Epithelial cell of proximal tubule (primary cell): ENCODE results near the gene CAPN13. TPM values are rescaled to one million over a fixed set of nuclear protein-coding genes. Genes with fewer than 3 reads are reported as not detected.
"Not testable (repeated sequence)": the region's sequence is repeated elsewhere in the genome, so short reads cannot be mapped to it uniquely, and the experiment has no call there.

Experiments
- DNase-seq: peaks from one replicate; pipeline ENCODE4 v3.0.0-alpha.2; 2011; ENCODE audit warnings: low read depth
- H3K4me3 ChIP-seq: 2 replicates; pipeline ENCODE4 v1.5.1; 2011; ENCODE audit warnings: low read depth, mild to moderate bottlenecking, low read length
- total RNA-seq: library from RNA; depleted of rRNA; stranded (reverse); fragments of >200 nt; gene quantifications from 2 replicates; pipeline ENCODE4 v1.2.3, GENCODE V29; 2015
- TF ChIP-seq, protein P1 (sequence below): conservative IDR thresholded peaks from 2 replicates; pipeline ENCODE4 v1.5.1; 2012; ENCODE audit warnings: low read depth, mild to moderate bottlenecking, low read length

The CAPN13 gene
- total RNA-seq, 1 donor from 2014 or later = 0.63 TPM

DNA sequence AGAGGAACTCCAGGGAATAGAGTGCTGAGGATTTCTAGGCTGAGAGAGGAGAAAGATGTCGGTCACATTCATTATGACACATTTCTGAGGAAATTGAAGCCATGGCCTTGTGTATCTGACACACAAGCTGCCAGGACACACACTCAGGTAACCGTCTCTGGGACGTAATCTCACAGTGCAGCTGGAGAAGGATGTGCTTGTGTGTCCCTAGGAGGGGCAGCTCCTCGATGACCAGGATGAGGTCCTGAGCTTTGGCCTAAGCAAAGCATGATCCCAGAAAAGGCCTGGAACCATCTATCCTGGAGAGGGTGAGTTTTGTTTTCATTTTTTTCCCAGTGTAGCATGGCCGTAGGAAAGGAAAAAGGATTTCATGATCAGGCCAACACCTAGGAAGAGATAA, 102.2 kb downstream of the CAPN13 start:
- DNase-seq = no peak
- H3K4me3 ChIP-seq = no peak overlapping the region
- TF ChIP-seq, protein P1, sequence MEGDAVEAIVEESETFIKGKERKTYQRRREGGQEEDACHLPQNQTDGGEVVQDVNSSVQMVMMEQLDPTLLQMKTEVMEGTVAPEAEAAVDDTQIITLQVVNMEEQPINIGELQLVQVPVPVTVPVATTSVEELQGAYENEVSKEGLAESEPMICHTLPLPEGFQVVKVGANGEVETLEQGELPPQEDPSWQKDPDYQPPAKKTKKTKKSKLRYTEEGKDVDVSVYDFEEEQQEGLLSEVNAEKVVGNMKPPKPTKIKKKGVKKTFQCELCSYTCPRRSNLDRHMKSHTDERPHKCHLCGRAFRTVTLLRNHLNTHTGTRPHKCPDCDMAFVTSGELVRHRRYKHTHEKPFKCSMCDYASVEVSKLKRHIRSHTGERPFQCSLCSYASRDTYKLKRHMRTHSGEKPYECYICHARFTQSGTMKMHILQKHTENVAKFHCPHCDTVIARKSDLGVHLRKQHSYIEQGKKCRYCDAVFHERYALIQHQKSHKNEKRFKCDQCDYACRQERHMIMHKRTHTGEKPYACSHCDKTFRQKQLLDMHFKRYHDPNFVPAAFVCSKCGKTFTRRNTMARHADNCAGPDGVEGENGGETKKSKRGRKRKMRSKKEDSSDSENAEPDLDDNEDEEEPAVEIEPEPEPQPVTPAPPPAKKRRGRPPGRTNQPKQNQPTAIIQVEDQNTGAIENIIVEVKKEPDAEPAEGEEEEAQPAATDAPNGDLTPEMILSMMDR = no peak

DNA sequence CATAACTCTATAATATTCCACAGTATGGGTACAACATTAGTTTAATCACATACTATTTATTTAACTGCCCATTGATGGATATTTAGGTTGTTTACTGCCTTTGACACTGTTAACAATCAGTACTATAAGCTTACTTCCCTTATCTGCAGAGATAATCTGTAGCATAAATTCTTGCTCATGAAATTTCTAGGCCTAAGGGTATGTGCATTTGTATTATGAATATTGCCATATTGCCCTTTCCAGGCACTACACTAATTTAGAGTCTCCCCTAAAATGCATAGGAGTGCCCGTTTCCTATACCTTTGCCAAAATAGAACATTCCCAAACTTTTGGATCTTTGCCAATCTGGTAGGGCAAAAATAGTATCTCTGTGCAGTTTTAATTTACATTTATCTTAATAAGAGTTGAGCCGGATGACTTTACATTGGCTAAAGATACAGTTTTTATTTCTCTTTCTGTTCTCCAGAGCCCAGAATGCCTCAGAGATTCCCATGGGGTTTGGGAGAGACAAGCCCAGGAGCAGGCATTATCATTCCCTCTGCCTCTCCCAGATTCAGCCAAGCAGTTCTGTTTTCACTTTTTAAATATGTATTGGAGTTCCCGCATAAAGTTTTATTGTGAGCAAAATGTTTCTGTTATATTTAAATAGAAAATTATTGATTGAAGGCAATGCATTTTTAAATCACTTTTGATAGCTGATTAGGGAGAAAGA, 102.8 kb downstream of the CAPN13 start:
- H3K4me3 ChIP-seq = no peak overlapping the region
- TF ChIP-seq, protein P1 = no peak
- DNase-seq = no peak

DNA sequence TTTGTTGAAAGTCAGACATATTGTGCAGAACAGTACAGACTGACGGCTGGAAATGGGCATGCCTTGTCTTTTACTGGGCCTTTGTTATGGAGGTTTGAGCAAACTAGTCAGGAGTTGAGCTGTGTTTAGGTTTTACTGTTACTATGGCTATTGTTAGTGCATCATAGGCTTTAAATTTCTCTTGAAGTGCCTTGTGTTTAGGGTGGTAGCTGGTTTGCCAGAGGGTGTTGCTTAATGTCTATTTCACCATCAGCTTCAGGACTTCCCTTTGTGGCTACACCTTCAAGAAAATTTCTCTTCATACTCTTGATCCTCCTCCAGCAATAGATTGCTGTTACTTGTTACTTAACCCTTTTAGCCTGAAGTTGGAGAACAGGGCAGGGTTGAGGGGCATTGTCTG, 104.6 kb downstream of the CAPN13 start:
- no peak overlapping the region for H3K4me3 ChIP-seq
- TF ChIP-seq, protein P1 = no peak
- DNase-seq = no peak

DNA sequence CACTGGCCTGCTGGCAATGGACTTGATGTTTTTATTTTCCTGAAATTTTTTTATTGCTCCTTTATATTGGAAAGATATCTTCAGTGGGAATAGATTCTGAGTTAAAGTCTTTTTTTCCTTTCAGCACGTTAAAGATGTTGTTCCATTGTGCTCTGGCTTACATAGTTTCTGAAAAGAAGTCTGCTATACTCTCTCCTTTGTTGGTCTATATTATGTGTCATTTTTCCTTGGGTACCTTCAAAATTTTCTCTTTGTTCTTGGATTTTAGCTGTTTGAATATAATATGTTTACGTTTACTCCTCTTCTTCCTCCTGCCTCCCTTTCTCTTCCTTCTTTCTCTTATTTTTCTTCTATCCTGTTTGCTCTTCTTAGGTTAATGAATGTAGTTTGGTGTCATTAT, 105.5 kb downstream of the CAPN13 start:
- no peak for DNase-seq
- H3K4me3 ChIP-seq = no peak overlapping the region
- TF ChIP-seq, protein P1 = no peak

DNA sequence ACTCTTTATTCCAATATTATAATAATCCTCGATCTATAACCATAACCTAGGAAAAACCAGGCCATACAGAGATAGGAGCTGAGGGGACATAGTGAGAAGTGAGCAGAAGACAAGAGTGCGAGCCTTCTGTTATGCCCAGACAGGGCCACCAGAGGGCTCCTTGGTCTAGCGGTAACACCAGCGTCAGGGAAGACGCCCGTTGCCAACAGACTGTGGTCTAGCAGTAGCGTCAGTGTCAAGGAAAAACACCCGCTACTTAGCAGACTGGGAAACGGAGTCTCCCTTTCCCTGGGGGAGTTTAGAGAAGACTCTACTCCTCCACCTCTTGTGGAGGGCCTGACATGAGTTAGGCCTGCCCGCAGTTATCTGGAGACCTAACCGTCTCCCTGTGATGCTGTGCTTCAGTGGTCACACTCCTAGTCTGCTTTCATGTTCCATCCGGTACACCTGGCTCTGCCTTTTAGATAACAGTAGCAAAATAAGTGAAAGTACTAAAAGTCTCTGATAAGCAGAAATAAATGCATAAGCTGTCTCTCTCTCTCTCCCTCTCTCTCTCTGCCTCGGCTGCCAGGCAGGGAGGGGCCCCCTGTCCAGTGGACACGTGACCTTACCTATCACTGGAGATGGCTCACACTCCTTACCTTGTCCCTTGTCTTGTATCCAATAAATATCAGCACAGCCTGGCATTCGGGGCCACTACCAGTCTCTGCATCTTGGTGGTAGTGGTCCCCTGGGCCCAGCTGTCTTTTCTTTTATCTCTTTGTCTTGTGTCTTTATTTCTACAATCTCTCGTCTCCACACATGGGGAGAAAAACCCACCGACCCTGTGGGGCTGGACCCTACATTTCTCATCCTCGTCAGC, 109.8 kb downstream of the CAPN13 start:
- not testable (repeated sequence) for H3K4me3 ChIP-seq, DNase-seq

DNA sequence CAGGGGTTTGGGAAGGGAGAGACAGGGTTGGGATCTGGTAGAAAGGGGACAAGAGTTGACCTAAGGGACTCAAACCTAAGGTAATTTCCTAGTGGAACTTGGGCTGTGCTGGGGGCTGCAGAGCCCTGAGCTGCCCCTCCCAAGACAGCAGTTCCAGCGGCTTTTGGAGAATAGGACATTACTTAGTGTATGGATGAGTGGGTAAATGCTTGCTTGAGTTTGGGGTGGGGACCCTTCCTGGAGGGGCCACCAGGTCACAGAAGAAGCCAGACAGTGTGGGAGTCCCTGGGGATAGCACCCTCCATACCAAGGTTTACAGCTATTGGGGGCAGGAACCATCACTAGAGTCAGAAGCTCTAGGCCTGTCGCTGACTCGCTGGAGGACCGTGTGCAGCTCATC, 111.5 kb downstream of the CAPN13 start:
- TF ChIP-seq, protein P1 = no peak

DNA sequence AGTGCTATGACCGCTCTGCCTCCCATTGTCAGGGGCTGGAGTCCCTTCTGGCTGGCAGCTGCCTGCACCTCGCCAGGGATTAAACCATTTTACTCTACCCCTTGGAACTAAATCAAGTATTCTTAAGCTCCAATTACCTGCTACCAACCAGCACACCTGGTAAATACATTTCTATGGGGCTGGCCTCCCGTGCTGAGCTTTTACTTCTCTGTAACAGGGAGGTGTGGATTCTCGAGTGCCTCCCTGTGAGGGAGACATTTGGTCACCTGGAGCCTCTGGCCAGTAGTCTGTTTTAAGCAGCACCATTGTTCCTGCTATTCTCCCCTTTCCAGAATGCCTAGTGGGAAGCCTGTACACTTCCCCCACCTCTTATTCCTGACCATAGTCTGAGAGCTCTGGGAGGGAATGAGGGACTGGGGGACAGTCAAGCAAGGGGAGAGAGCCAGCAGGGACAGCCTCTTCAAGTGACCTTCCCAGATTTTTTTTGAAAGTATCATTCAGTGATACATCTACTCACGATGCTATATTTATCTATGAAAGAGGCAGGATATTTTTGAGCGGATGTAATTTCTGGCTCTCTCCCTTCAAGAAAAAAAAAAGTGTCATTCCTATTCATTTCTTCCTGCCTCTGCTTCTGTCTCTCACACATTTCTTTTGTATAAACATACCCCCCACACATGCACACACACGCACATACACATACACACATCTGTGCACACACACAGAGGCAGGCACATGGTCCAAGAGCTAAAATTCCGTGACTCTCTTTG, 112.8 kb downstream of the CAPN13 start:
- no peak for DNase-seq

More for the DNA sequence above, 111.5 kb downstream of the CAPN13 start:
- no peak overlapping the region for H3K4me3 ChIP-seq
- no peak for DNase-seq

More for the DNA sequence above, 112.8 kb downstream of the CAPN13 start:
- TF ChIP-seq, protein P1 = no peak
- no peak overlapping the region for H3K4me3 ChIP-seq
